Fibroblast of lung (primary cell): ENCODE data around the gene KCNJ6. TPM values are rescaled to one million over a fixed set of nuclear protein-coding genes. Genes with fewer than 3 reads are reported as not detected.

Source experiments
- DNase-seq, 2 donors: peaks; one replicate each; pipeline versions ENCODE4 v3.0.0 to v3.0.0-alpha.2; 2010; ENCODE audit warnings: low read depth in 2 of 2
- H2AFZ ChIP-seq: 2 replicates; pipeline ENCODE4 v1.5.1; 2012; ENCODE audit warnings: low read length, control low read depth, inconsistent platforms
- H3K27ac ChIP-seq: 2 replicates; pipeline ENCODE4 v1.5.1; 2011; ENCODE audit warnings: low read length, control low read depth; ENCODE audit not compliant: insufficient read depth
- H3K27me3 ChIP-seq: 2 replicates; pipeline ENCODE4 v1.5.1; 2011; ENCODE audit warnings: mild to moderate bottlenecking, low read length; ENCODE audit not compliant: control insufficient read depth, insufficient read depth
- H3K36me3 ChIP-seq: 2 replicates; pipeline ENCODE4 v1.5.1; 2011; ENCODE audit warnings: low read length; ENCODE audit not compliant: control insufficient read depth, insufficient read depth
- H3K4me1 ChIP-seq: 2 replicates; pipeline ENCODE4 v1.5.1; 2011; ENCODE audit warnings: low read length; ENCODE audit not compliant: control insufficient read depth, insufficient read depth; ENCODE audit errors: extremely low read depth
- H3K4me2 ChIP-seq: 2 replicates; pipeline ENCODE4 v1.5.1; 2011; ENCODE audit warnings: low read length, control low read depth; ENCODE audit not compliant: insufficient read depth; ENCODE audit errors: extremely low read depth
- H3K4me3 ChIP-seq, 4 experiments: fragments of 200-600 bp in 1 of 4; sonication (generic) in 1 of 4; replicated peaks in 1 of 4; 2 replicates each; pipeline ENCODE4 v1.5.1; 2011 to 2016; ENCODE audit warnings: low read length in 4 of 4, low read depth in 3 of 4, mild to moderate bottlenecking in 3 of 4, control low read depth in 2 of 4, inconsistent platforms in 1 of 4, mixed read lengths in 1 of 4; ENCODE audit not compliant: insufficient read depth in 1 of 4; ENCODE audit errors: control extremely low read depth in 1 of 4
- H3K79me2 ChIP-seq: 2 replicates; pipeline ENCODE4 v1.5.1; 2012; ENCODE audit warnings: mild to moderate bottlenecking, low read length, inconsistent platforms; ENCODE audit not compliant: control insufficient read depth, insufficient read depth
- H3K9ac ChIP-seq: 2 replicates; pipeline ENCODE4 v1.5.1; 2011; ENCODE audit warnings: mild to moderate bottlenecking, low read length, control low read depth; ENCODE audit not compliant: insufficient read depth
- H3K9me3 ChIP-seq: 2 replicates; pipeline ENCODE4 v1.5.1; 2012; ENCODE audit warnings: low read depth, low read length; ENCODE audit not compliant: control insufficient read depth, insufficient read depth
- H4K20me1 ChIP-seq: 2 replicates; pipeline ENCODE4 v1.5.1; 2011; ENCODE audit warnings: low read length; ENCODE audit not compliant: control insufficient read depth, insufficient read depth; ENCODE audit errors: extremely low read depth
- EZH2 ChIP-seq: IDR thresholded peaks from 2 replicates; pipeline ENCODE4 v1.5.1; 2012; ENCODE audit warnings: low read length, control low read depth, mild to moderate bottlenecking; ENCODE audit errors: missing control alignments
- polyA plus RNA-seq, 2 donors: library from polyadenylated mRNA; depleted of rRNA in 1 of 2; stranded (reverse) in 1 of 2; unstranded in 1 of 2; fragments of >200 nt; gene quantifications; 2 replicates each; pipeline ENCODE4 v1.2.1, GENCODE V29; 2011 to 2012; ENCODE audit warnings: missing spikeins in 1 of 2
- total RNA-seq: library from RNA; depleted of rRNA; stranded (reverse); fragments of >200 nt; gene quantifications from 2 replicates; pipeline ENCODE4 v1.2.1, GENCODE V29; 2014
- TF ChIP-seq, protein P1 (sequence below), 2 donors: IDR thresholded peaks in 1 of 2; conservative IDR thresholded peaks in 1 of 2; 1 replicate in 1 of 2; 2 replicates in 1 of 2; pipeline ENCODE4 v1.5.1; 2011 to 2012; ENCODE audit warnings: low read length in 2 of 2, control low read depth in 1 of 2, inconsistent platforms in 1 of 2, low read depth in 1 of 2, mild to moderate bottlenecking in 1 of 2

Gene KCNJ6
- total and polyA plus RNA-seq, 2 donors (not counting 1 experiment from before 2014, with no cell fraction given) = under 0.01 to 7.6 TPM

DNA sequence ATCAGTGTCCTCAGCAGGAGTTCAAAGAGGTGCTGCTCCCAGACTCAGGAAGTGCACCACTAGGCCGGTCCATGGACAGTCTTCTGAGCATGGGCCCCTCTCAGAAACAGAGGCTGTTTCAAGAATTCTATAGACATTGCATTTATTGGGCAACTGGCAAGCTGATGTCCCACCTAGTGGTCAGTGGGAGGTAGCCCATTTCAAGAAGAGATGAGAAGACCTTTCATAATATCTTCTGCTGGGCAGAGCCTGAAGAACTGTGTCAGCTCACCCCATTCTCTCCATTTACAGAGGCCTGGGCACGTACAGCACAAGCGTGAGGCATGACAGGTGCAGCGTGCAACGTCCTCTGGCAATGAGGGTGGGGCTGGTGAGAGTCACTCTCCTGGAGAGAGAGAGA lies 333.7 kb downstream of the KCNJ6 start:
- TF ChIP-seq, protein P1, sequence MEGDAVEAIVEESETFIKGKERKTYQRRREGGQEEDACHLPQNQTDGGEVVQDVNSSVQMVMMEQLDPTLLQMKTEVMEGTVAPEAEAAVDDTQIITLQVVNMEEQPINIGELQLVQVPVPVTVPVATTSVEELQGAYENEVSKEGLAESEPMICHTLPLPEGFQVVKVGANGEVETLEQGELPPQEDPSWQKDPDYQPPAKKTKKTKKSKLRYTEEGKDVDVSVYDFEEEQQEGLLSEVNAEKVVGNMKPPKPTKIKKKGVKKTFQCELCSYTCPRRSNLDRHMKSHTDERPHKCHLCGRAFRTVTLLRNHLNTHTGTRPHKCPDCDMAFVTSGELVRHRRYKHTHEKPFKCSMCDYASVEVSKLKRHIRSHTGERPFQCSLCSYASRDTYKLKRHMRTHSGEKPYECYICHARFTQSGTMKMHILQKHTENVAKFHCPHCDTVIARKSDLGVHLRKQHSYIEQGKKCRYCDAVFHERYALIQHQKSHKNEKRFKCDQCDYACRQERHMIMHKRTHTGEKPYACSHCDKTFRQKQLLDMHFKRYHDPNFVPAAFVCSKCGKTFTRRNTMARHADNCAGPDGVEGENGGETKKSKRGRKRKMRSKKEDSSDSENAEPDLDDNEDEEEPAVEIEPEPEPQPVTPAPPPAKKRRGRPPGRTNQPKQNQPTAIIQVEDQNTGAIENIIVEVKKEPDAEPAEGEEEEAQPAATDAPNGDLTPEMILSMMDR (conservative IDR thresholded peaks at IDR 0.05 in 1 of 2, IDR thresholded peaks at IDR 0.05 in 1 of 2; ENCODE audit: low read depth in 1 of 2, low read length in 2 of 2) = peak; percentile 77 to 86
- no peak for TF ChIP-seq EZH2
- no peak overlapping the region for H3K4me2 ChIP-seq
- no peaks in the 10 kb centered on the region for H3K27me3 ChIP-seq
- no peak overlapping the region for H3K4me3 ChIP-seq
- H4K20me1 ChIP-seq = no peaks in the 10 kb centered on the region
- DNase-seq = peak; percentile 54 to 81
- H2AFZ ChIP-seq = no peak overlapping the region
- H3K36me3 ChIP-seq = no peaks in the 10 kb centered on the region
- no peaks in the 10 kb centered on the region for H3K79me2 ChIP-seq
- H3K27ac ChIP-seq = no peak overlapping the region
- no peaks in the 10 kb centered on the region for H3K9me3 ChIP-seq
- H3K9ac ChIP-seq = no peak overlapping the region
- H3K4me1 ChIP-seq = no peaks in the 10 kb centered on the region

GRCh38 chr21:37580666-37581065 lies 335.6 kb downstream of the KCNJ6 start:
- no peaks in the 10 kb centered on the region for H3K4me1 ChIP-seq
- no peak overlapping the region for H3K27ac ChIP-seq
- no peaks in the 10 kb centered on the region for H3K9me3 ChIP-seq
- no peak overlapping the region for H2AFZ ChIP-seq
- TF ChIP-seq EZH2 = no peak
- TF ChIP-seq, protein P1 (conservative IDR thresholded peaks at IDR 0.05 in 1 of 2, IDR thresholded peaks at IDR 0.05 in 1 of 2; ENCODE audit: low read depth in 1 of 2, low read length in 2 of 2) = no peak
- no peak overlapping the region for H3K4me3 ChIP-seq
- no peaks in the 10 kb centered on the region for H3K27me3 ChIP-seq
- no peaks in the 10 kb centered on the region for H4K20me1 ChIP-seq
- no peaks in the 10 kb centered on the region for H3K36me3 ChIP-seq
- H3K4me2 ChIP-seq = no peak overlapping the region
- no peak overlapping the region for H3K9ac ChIP-seq
- no peak for DNase-seq
- H3K79me2 ChIP-seq = no peaks in the 10 kb centered on the region

GRCh38 chr21:37579356-37579755 lies 336.9 kb downstream of the KCNJ6 start:
- H3K9ac ChIP-seq = no peak overlapping the region
- no peak overlapping the region for H3K4me3 ChIP-seq
- H4K20me1 ChIP-seq = no peaks in the 10 kb centered on the region
- DNase-seq = no peak
- no peaks in the 10 kb centered on the region for H3K79me2 ChIP-seq
- H2AFZ ChIP-seq = no peak overlapping the region
- H3K4me1 ChIP-seq = no peaks in the 10 kb centered on the region
- H3K27ac ChIP-seq = no peak overlapping the region
- H3K9me3 ChIP-seq = no peaks in the 10 kb centered on the region
- no peaks in the 10 kb centered on the region for H3K27me3 ChIP-seq
- no peak overlapping the region for H3K4me2 ChIP-seq
- H3K36me3 ChIP-seq = no peaks in the 10 kb centered on the region
- TF ChIP-seq, protein P1 (conservative IDR thresholded peaks at IDR 0.05 in 1 of 2, IDR thresholded peaks at IDR 0.05 in 1 of 2; ENCODE audit: low read depth in 1 of 2, low read length in 2 of 2) = no peak
- TF ChIP-seq EZH2 = no peak
